NB4 (cell line): ENCODE data around the gene CCDC121.

Experiments used
- CTCF ChIP-seq: IDR thresholded peaks from one replicate; pipeline ENCODE4 v1.5.1; 2012; ENCODE audit warnings: low read depth, low read length
- MAX ChIP-seq: IDR thresholded peaks from 2 replicates; pipeline ENCODE4 v1.6.1; 2011; ENCODE audit warnings: low read depth, low read length
- MYC ChIP-seq: IDR thresholded peaks from 2 replicates; pipeline ENCODE4 v1.6.1; 2011; ENCODE audit warnings: low read depth, low read length

- no peak for TF ChIP-seq CTCF
- TF ChIP-seq MYC: no peak
- no peak for TF ChIP-seq MAX
These were observed 32.6 kb upstream of the CCDC121 start for GRCh38 chr2:27661371-27661770.
